Activated CD8-positive, alpha-beta memory T cell treated with anti-CD3 and anti-CD28 coated beads, Interleukin-2, amount 10 ng/mL, durations not matched to agents 7 days and 5 days (primary cell): Measurements from ENCODE around the gene STMND1. TPM values are rescaled to one million over a fixed set of nuclear protein-coding genes. Genes with fewer than 3 reads are reported as not detected.

Source experiments
- ATAC-seq: fragments of 150-1000 bp; cut with Tn5 transposase; one replicate; pipeline ENCODE4 v1.10.0; 2021; ENCODE audit warnings: moderate library complexity
- CTCF ChIA-PET: fragments of 350-600 bp; sonication (Branson Sonifier 250); formaldehyde crosslinking; loops from one replicate; lab custom pipeline; 2021; ENCODE audit warnings: antibody characterized with exemption; lab: Charles Lee
- DNase-seq: peaks from one replicate; pipeline ENCODE4 v3.0.0-alpha.2; 2020
- H3K27ac Mint-ChIP-seq: one replicate; pipeline ENCODE4 v1.8.0; 2021; ENCODE audit warnings: mild to moderate bottlenecking, mixed read lengths
- H3K27me3 Mint-ChIP-seq: one replicate; pipeline ENCODE4 v1.8.0; 2021; ENCODE audit warnings: mixed read lengths
- H3K36me3 Mint-ChIP-seq: one replicate; pipeline ENCODE4 v1.8.0; 2021; ENCODE audit warnings: mild to moderate bottlenecking, mixed read lengths
- H3K4me1 Mint-ChIP-seq: one replicate; pipeline ENCODE4 v1.8.0; 2021; ENCODE audit warnings: mixed read lengths
- H3K4me3 Mint-ChIP-seq: one replicate; pipeline ENCODE4 v1.8.0; 2021; ENCODE audit warnings: mild to moderate bottlenecking, moderate library complexity, mixed read lengths
- H3K9me3 Mint-ChIP-seq: one replicate; pipeline ENCODE4 v1.8.0; 2022; ENCODE audit warnings: low read depth, mixed read lengths
- total RNA-seq, 2 experiments: library from RNA; stranded (reverse); gene quantifications; one replicate each; pipeline ENCODE4 v1.2.3, GENCODE V29; 2021

STMND1 gene
- total RNA-seq, 2 experiments from 2014 or later, result not detected

DNA sequence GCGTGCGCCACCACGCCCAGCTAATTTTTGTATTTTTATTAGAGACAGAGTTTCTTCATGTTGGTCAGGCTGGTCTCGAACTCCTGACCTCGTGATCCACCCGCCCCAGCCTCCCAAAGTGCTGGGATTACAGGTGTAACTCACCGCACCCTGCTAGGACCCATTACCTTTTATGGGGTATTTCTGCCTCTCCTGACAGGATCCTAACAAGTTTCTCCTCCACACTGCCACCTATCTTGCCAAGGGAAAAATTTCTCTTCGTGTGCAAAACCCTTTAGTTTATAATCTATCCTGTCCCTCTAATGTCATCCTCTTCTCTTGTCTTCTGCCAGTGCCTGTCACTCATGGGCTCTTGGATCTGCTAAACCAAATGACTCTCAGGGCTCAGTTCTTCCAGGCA, 1.9 kb downstream of the STMND1 start:
- CTCF ChIA-PET, result no interaction called here
- no peaks in the 10 kb centered on the region for H3K9me3 Mint-ChIP-seq
- DNase-seq, result no peak
- H3K36me3 Mint-ChIP-seq, result no peaks in the 10 kb centered on the region
- H3K27ac Mint-ChIP-seq, result no peak overlapping the region
- ATAC-seq, result no peak
- H3K27me3 Mint-ChIP-seq, result peaks cover 48% of the 10 kb centered on the region
- H3K4me3 Mint-ChIP-seq, result no peak overlapping the region
- H3K4me1 Mint-ChIP-seq, result peaks cover 2% of the 10 kb centered on the region

GRCh38 chr6:17107863-17108262, 6.0 kb downstream of the STMND1 start:
- Mint-ChIP-seq H3K36me3 (no peaks in the 10 kb centered on the region), H3K9me3 (no peaks in the 10 kb centered on the region), H3K27ac (no peak overlapping the region), H3K27me3 (peaks cover 22% of the 10 kb centered on the region), H3K4me3 (no peak overlapping the region), H3K4me1 (no peaks in the 10 kb centered on the region)
- CTCF ChIA-PET, result no interaction called here
- no peak for DNase-seq
- ATAC-seq, result no peak

DNA sequence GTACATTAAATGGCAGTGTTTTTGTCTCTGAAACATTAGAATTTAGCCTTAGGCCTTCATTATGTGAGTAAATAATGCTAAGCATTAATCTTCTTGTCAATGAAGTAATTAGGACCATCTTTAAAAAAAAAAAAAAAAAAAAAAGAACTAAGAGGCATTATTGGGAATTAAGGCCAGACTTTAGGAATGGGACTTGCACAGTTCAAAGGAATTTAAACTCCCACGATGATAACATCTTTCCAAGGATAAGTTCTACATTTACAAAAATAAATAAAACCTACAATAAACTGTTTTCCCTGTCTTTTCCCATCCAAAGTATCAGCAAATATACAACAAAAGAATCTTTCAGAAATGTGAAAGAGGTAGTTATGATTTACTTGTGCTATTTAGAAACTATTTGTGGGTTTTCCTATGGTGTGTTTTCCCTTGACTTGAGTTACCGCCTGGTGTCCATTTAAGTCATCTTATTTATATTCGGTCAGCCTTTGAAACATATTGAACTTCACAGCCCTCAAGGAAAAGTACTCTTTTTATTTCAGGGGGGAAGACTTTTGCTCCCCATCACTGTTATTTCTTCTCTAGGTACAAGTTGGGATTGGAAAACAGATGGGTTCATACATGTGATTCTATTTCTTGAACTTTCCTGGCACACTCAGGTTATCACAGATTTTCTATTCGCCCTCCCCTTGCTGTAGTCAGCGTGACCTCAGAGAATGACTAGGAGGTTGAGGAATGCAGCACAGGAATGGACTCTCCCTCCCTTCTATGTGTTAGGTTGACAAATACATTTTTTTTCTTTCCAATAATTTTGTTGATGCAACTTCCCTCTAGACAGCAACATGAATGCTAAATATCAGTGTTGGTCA, 13.6 kb downstream of the STMND1 start:
- CTCF ChIA-PET, result no interaction called here
- ATAC-seq (no peak), DNase-seq (no peak)
- H3K4me3 Mint-ChIP-seq, result no peak overlapping the region
- H3K9me3 Mint-ChIP-seq, result peaks cover 2% of the 10 kb centered on the region
- no peak overlapping the region for H3K27ac Mint-ChIP-seq
- no peaks in the 10 kb centered on the region for H3K36me3 Mint-ChIP-seq
- H3K4me1 Mint-ChIP-seq, result no peaks in the 10 kb centered on the region
- H3K27me3 Mint-ChIP-seq, result peaks cover 2% of the 10 kb centered on the region

DNA sequence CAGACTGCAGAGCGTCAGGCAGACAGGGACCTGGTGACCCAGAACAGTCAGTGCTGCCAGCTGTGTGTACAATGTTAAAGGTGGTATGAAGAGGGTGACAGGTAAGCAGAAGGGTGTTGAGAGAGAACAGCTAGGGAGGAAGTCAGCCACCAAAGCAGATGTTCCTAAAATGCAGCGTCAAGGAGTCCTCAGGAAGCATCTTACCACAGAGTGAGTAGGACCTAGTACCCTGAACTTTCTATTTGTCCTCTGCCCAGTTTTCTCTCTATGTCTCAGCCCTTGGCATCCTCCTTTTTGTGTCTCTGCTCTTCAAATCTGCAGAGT, 14.2 kb downstream of the STMND1 start:
- CTCF ChIA-PET, result no interaction called here
- peaks cover 3% of the 10 kb centered on the region for H3K9me3 Mint-ChIP-seq
- no peak overlapping the region for H3K4me3 Mint-ChIP-seq
- no peak for ATAC-seq
- DNase-seq, result no peak
- H3K27ac Mint-ChIP-seq, result no peak overlapping the region
- no peaks in the 10 kb centered on the region for H3K27me3 Mint-ChIP-seq
- no peaks in the 10 kb centered on the region for H3K4me1 Mint-ChIP-seq
- no peaks in the 10 kb centered on the region for H3K36me3 Mint-ChIP-seq

GRCh38 chr6:17120019-17120418, 18.2 kb downstream of the STMND1 start:
- ATAC-seq (no peak), DNase-seq (no peak)
- no peaks in the 10 kb centered on the region for H3K27me3 Mint-ChIP-seq
- no peak overlapping the region for H3K4me3 Mint-ChIP-seq
- H3K36me3 Mint-ChIP-seq, result no peaks in the 10 kb centered on the region
- H3K9me3 Mint-ChIP-seq, result peaks cover 3% of the 10 kb centered on the region
- CTCF ChIA-PET, result no interaction called here
- H3K27ac Mint-ChIP-seq, result no peak overlapping the region
- H3K4me1 Mint-ChIP-seq, result no peaks in the 10 kb centered on the region

DNA sequence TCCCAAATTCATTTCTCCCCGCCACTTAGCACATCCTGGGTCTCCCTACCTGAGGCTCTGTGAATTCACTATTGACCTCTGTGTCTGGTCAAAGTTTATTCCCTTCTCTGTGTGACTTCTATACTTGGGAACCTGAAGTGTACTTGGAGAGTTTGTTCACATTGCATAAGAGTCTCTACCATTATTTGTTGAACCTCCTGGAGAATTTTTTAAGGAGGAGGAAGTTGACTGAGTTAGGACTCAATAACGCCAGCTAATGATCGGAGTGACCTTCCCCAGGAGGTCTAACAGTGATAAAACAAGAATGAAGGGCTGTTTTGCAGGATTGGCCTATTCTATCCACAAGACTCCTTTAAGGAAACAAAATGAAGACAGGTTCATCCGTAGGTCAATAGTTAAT, 23.6 kb downstream of the STMND1 start:
- CTCF ChIA-PET, result no interaction called here
- Mint-ChIP-seq H3K36me3 (no peaks in the 10 kb centered on the region), H3K27ac (no peak overlapping the region), H3K9me3 (peaks cover 2% of the 10 kb centered on the region), H3K4me3 (no peak overlapping the region), H3K4me1 (no peaks in the 10 kb centered on the region), H3K27me3 (peaks cover 5% of the 10 kb centered on the region)
- ATAC-seq, result no peak
- no peak for DNase-seq

GRCh38 chr6:17130786-17131185, 28.9 kb downstream of the STMND1 start:
- CTCF ChIA-PET, result no interaction called here

DNA sequence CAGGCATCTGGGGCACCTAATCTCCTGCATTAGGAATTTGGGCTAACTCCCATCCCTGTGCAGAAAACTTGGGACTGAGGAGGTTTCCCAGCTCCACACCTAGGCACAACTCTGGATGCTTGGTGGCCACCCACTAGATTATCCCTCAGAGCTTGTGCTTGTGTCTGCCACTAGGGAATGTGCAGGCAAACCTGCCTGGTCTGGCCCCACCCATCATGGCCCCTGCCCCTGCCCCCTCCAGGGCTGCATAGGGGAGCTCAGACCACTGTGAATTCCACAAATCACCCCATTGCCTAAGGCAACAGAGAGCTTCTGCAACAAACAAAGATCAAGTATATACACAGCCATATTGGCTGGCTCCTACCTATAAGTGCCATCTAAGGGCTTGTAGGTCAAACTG, 31.1 kb downstream of the STMND1 start:
- Mint-ChIP-seq H3K27ac (no peak overlapping the region), H3K9me3 (peaks cover 2% of the 10 kb centered on the region), H3K4me3 (no peak overlapping the region), H3K36me3 (no peaks in the 10 kb centered on the region), H3K4me1 (no peaks in the 10 kb centered on the region), H3K27me3 (peaks cover 2% of the 10 kb centered on the region)
- CTCF ChIA-PET, result no interaction called here
- ATAC-seq, result no peak
- DNase-seq, result no peak

More at GRCh38 chr6:17130786-17131185, 28.9 kb downstream of the STMND1 start:
- no peak for ATAC-seq
- Mint-ChIP-seq H3K9me3 (no peaks in the 10 kb centered on the region), H3K4me3 (no peak overlapping the region), H3K27me3 (no peaks in the 10 kb centered on the region), H3K4me1 (no peaks in the 10 kb centered on the region), H3K27ac (no peak overlapping the region), H3K36me3 (no peaks in the 10 kb centered on the region)
- no peak for DNase-seq

DNA sequence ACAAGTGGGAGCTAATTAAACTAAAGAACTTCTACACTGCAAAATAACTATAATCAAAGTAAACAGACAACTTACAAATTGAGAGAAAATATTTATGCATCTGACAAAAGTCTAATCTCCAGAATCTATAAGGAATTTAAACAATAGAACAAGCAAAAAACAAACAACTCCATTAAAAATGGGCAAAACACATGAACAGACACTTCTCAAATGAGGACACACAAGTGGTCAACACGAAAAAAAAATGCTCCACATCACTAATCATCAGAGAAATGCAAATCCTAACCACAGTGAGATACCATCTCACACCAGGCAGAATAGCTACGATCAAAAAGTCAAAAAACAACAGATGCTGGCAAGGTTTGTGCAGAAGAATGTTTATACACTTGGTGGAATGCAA, 36.2 kb downstream of the STMND1 start:
- Mint-ChIP-seq H3K36me3 (no peaks in the 10 kb centered on the region), H3K4me3 (no peak overlapping the region), H3K27me3 (peaks cover 2% of the 10 kb centered on the region), H3K9me3 (peaks cover 9% of the 10 kb centered on the region), H3K27ac (no peak overlapping the region), H3K4me1 (no peaks in the 10 kb centered on the region)
- DNase-seq (no peak), ATAC-seq (no peak)
- CTCF ChIA-PET, result no interaction called here

- no peaks in the 10 kb centered on the region for H3K4me1 Mint-ChIP-seq
- H3K27ac Mint-ChIP-seq, result no peak overlapping the region
- H3K4me3 Mint-ChIP-seq, result no peak overlapping the region
- no peaks in the 10 kb centered on the region for H3K27me3 Mint-ChIP-seq
- ATAC-seq (no peak), DNase-seq (no peak)
- no peaks in the 10 kb centered on the region for H3K36me3 Mint-ChIP-seq
- CTCF ChIA-PET, result no interaction called here
- peaks cover 11% of the 10 kb centered on the region for H3K9me3 Mint-ChIP-seq
Measured at GRCh38 chr6:17144016-17144415, 42.2 kb downstream of the STMND1 start.

- H3K4me1 Mint-ChIP-seq, result no peaks in the 10 kb centered on the region
- no peaks in the 10 kb centered on the region for H3K27me3 Mint-ChIP-seq
- H3K36me3 Mint-ChIP-seq, result no peaks in the 10 kb centered on the region
- H3K9me3 Mint-ChIP-seq, result peaks cover 5% of the 10 kb centered on the region
- H3K4me3 Mint-ChIP-seq, result no peak overlapping the region
- CTCF ChIA-PET, result no interaction called here
- DNase-seq (no peak), ATAC-seq (no peak)
- H3K27ac Mint-ChIP-seq, result no peak overlapping the region
Measured at GRCh38 chr6:17149571-17149970, 47.7 kb downstream of the STMND1 start.

- DNase-seq (no peak), ATAC-seq (no peak)
- Mint-ChIP-seq H3K4me1 (no peaks in the 10 kb centered on the region), H3K4me3 (no peak overlapping the region), H3K27me3 (no peaks in the 10 kb centered on the region), H3K36me3 (no peaks in the 10 kb centered on the region), H3K9me3 (peaks cover 4% of the 10 kb centered on the region), H3K27ac (no peak overlapping the region)
- CTCF ChIA-PET, result no interaction called here
Measured at GRCh38 chr6:17150096-17150495, 48.2 kb downstream of the STMND1 start.

- no peak for ATAC-seq
- Mint-ChIP-seq H3K36me3 (no peaks in the 10 kb centered on the region), H3K27ac (no peak overlapping the region), H3K4me3 (no peak overlapping the region), H3K4me1 (no peaks in the 10 kb centered on the region), H3K9me3 (peaks cover 4% of the 10 kb centered on the region), H3K27me3 (no peaks in the 10 kb centered on the region)
- CTCF ChIA-PET, result interaction anchor here (1.8 kb wide), 1 partner anchor 432 kb away, joined by 5 read pairs; no protein-coding TSS in a partner anchor
- DNase-seq, result no peak
Measured at GRCh38 chr6:17151888-17152287, 50.0 kb downstream of the STMND1 start.

- DNase-seq (no peak), ATAC-seq (no peak)
- H3K9me3 Mint-ChIP-seq, result peaks cover 4% of the 10 kb centered on the region
- no peaks in the 10 kb centered on the region for H3K36me3 Mint-ChIP-seq
- no peaks in the 10 kb centered on the region for H3K27me3 Mint-ChIP-seq
- CTCF ChIA-PET, result interaction anchor here (1.8 kb wide), 1 partner anchor 431 kb away, joined by 5 read pairs; no protein-coding TSS in a partner anchor
- no peak overlapping the region for H3K4me3 Mint-ChIP-seq
- no peak overlapping the region for H3K27ac Mint-ChIP-seq
- H3K4me1 Mint-ChIP-seq, result no peaks in the 10 kb centered on the region
Measured at GRCh38 chr6:17152703-17153102, 50.9 kb downstream of the STMND1 start.
